GM10847 (cell line): ENCODE measurements around the gene SPAAR.

ENCODE experiments used
- POLR2A ChIP-seq: IDR thresholded peaks from 2 replicates; pipeline ENCODE4 v1.6.1; 2011; ENCODE audit not compliant: insufficient read length; ENCODE audit errors: extremely low read depth

The SPAAR gene

DNA sequence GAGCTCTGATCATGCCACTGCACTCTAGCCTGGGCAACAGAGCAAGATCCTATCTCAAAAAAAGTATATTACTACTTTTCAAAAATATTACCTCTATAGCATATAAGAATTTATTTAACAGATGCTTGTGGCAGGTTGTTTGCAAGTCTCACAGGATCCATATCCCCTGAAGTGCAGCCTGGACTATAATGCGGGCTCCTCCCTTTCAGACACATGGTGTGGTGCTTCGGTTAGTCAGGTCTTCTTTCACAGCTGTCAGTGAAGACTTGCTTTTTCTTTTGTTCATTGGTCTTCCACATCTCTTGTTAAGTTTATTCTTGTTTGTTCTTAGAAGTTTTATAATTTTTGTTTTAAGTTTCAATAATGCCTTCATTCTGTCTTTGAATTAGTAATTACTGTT, 12.7 kb upstream of the SPAAR start:
- no peak for TF ChIP-seq POLR2A

DNA sequence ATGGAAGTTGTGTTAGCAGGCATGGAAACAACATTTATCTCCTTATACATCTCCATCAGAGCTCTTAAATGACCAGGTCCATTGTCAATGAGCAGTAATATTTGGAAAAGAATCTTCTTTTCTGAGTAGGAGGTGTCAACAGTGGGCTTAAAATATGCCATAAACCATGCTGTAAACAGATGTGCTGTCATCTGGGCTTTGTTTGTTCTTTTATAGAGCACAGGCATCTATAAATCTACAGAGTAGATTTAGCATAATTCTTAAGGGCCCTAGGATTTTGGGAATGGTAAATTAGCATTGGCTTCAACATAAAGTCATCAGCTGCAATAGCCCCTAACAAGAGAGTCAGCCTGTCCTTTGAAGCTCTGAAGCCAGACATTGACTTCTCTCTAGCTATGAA, 11.0 kb upstream of the SPAAR start:
- TF ChIP-seq POLR2A: no peak

DNA sequence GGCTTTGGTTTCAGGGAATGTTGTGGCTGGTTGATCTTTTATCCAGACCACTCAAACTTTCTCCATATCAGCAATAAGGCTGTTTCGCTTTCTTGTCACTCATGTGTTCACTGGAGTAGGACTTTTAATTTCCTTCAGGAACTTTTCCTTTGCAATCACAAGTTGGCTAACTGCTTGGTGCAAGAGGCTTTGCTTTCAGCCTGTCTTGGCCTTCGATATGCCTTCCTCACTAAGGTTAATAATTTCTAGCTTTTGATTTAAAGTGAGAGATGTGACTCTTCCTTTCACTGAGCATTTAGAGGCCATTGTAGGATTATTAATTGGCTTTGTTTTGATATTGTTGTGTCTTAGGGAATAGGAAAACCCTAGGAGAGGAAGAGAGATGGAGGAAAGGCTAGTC, 10.3 kb upstream of the SPAAR start:
- no peak for TF ChIP-seq POLR2A

DNA sequence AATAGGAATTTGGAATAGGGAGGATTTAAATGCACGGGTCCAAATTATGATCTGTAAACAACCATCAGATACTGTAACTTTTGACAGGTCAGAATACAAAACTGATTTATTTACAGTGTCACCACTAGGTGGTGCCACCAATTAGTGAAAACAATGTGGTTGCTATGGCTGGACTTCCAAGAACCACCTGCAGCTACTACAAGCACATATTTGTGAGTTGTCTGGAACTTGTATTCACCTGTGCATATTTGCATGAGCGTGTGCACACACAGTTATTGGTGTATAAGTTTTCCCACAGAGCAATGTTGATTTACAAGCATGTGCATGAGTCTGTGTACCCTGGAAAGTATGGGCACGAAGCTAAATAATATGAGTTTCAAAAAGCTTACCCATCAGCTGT, 6.2 kb upstream of the SPAAR start:
- TF ChIP-seq POLR2A: no peak

DNA sequence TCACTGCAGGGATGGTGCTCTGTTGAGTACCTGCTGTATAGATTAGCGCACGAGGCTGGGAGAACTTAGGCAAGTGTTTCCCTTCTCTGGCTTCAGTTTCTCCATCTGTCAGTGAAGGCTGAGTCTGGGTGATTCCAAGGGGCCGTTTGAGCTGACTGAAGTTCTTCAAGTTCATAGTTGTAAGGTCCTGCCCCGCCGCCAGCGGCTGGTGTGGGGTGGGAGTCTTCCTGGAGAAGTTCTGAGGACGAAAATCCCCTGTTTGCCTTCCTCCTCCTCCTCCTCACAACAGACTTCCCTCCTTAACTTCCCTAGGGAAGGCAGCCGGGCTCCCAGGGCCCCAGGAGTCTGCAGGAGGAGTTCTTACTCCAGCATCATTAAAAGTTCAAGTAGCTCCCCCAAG, 5.0 kb upstream of the SPAAR start:
- no peak for TF ChIP-seq POLR2A

DNA sequence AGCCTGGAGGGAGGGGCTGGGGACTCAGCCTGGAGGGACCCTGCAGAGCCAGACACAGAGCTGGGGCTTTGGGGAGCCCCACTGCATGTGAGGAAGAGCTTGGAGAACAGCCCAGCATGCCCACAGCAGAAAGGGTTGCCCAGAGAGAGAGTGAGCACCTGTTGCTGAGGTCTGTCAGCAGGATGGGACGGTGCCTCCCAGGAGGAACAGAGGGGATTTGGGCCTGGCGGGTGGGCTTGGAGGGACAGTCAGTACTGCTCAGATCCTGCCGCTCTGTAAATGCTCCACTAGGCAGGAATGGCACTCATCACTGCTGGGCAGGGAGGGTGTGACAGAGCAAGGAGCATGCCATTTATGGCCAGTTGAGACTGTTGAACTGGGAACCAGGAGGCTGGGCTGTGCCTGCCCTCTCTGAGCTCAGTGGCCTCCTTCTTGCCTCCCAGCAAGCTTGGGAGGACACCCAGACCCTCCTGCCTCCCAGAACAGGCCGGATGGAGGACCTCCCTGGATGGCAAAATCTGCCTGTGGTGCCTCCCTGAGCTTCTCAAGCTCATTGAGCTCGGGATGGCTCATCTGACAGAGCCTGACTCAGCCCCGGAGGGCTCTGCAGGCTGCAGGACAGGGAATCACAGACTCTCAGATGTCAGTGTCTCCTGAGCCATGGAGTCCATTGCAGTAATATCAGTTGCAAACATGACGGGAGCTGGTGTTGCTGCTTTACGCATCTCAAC, 4.1 kb upstream of the SPAAR start:
- no peak for TF ChIP-seq POLR2A

DNA sequence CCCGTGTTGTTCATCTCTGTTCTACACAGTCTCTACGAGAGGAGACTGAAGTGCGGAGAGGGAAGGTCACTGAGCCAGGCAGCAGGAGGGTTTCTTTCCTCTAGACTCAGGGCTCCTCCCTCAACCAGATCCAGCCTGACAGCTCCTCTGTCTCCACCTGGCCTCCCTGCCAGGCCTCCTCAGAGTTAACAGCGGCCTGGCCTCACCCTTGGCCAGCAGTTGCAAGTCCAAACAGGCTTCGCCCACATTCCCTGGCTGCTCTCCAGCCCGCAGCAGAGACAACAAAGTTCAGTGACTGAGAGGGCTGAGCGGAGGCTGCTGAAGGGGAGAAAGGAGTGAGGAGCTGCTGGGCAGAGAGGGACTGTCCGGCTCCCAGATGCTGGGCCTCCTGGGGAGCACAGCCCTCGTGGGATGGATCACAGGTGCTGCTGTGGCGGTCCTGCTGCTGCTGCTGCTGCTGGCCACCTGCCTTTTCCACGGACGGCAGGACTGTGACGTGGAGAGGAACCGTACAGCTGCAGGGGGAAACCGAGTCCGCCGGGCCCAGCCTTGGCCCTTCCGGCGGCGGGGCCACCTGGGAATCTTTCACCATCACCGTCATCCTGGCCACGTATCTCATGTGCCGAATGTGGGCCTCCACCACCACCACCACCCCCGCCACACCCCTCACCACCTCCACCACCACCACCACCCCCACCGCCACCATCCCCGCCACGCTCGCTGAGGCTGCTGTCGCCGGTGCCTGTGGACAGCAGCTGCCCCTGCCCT, 3.2 kb upstream of the SPAAR start, which contains the start of gene HRCT1:
Gene HRCT1 (plus strand): TSS at position 291 of the 768 bp plus-strand sequence. CDS start 86 bp downstream, at position 377.
- no peak for TF ChIP-seq POLR2A

DNA sequence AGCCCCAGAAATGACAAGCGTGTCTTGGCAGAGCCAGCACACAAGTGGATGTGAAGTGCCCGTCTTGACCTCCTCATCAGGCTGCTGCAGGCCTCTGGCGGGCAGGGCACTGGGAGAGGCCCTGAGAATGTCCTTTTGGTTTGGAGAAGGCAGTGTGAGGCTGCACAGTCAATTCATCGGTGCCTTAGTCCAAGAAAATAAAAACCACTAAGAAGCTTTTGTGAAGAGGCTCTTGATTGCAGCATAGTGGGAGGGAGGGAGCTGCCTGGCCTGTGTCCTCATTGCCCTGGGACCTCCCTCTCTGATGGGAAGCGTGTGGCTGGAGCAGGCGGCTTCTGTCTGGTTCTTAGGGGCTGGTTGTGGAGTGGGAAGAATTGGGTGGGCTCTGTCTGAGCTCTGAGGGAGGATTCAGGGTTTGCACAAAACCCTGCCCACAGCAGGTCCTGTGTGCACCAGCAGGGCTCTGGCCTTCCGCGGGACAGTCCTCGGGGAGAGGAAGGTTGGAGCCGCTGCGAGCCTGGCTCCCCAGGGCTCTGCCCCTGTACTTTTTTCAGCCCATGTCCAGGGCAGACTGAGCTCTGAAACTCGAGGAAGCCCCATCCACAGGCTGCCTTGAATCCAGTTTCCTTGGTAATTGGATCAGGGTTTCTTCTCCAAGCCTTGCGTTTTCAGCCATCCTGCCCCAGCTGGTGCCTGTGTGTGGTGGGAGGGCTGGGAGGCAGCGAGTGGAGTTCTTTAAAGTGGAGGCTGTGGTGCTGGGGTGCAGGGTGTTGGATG, 2.2 kb upstream of the SPAAR start:
- TF ChIP-seq POLR2A: no peak

DNA sequence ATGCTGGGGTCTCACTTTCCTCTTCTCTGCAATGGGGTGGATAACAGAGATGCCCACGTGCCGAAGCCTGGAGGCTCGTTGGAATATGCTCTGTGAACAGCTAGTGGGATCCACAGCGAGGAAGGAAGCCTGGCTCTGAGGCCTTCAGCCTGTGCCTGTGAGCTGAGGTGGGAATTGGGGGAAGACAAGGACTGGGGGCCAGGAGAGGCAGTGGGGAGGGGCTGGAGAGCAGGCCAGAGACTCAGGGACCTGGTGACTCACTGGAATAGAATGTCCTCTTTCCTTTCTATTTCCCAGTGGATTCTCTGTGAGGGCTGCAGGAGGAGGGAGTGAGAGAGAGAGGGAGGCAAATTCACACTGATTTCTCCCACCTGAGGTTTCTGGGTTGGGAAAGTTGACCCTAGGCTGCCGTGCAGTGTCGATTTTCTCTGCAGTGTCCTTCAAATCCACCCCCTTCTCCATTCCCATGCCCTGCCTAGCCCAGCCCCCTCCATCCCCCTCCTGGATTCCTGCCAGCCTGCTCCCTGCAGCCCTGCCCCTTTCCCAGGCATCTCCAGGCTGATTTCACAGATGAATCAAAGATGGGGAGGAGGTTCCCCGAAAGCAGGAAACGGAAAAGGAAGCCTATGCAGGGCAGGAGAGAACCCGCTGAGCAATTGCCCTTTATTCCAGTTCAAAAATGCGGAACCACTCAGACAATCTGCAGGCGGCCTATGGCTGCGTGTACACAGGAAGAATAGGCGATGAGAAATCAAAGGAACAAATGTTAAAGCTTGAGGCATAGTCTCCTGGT, 1.4 kb upstream of the SPAAR start:
- TF ChIP-seq POLR2A: no peak

DNA sequence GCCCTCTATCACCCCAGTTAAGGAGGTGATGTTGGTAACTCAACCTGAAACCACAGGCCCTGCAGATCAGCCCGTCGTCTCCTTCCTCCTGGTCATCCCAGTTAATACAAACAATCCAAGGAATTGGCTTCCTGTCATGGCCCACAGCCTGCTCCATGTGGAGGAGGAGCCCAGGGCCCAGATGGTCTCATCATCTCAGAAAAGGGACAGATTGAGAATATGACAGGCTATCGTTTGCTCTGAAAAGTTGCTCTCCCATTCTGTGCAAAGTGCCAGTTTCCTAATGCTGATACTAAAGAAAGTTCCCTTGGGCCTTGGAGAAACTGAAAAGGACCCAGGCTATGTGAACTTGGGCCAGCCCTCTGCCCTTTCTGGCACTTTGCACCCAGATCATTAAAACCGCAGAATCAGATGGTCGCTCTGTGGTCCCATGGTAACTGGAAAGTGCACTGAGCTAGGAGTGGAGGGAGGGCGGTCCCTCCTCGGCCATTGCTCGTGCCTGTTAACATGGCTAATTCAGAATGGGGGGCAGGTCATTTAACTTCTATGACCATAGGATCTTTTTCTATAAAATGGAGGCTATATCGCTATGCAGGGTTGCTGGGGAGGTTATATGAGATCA, 675 bp upstream of the SPAAR start:
- no peak for TF ChIP-seq POLR2A

DNA sequence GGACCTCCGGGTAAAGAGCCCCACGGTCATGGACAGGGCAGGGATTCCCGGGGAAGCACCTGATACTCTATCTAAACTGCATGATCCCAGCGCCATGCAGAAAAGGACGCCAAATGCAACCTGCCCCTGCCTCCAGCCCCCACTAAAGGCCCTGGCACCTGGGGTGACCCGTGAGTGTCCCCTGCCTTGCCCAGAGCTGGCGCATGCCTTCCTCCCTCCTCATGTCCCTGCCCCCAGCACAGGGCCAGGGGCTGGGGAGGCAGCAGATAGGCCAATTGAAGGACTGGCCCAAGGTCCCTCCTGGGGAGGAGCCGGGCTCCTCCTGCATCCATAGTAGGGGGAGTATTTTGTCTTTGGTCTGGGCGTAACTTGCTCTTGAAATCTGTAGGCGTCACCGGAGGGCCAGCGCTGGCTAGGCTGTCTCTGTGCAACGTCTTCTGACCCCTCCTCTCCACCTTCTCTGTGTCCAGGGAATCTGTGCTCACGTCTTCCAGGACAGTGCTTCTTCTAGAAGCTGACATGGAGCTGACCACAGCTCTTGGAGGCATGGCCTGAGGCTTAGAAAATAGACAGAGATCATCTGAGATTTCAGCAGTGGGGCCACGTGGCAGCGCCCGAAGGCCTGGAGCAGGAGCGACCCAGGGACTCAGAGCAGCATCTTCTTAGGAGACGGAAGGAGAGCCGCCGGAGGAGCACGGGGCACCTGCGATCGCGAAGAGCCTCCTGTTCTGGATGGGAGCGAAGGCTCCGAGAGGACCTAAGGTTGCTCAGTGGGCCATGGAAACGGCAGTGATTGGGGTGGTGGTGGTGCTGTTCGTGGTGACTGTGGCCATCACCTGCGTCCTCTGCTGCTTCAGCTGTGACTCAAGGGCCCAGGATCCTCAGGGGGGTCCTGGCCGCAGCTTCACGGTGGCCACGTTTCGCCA, 660 bp downstream of the SPAAR start:
- no peak for TF ChIP-seq POLR2A

DNA sequence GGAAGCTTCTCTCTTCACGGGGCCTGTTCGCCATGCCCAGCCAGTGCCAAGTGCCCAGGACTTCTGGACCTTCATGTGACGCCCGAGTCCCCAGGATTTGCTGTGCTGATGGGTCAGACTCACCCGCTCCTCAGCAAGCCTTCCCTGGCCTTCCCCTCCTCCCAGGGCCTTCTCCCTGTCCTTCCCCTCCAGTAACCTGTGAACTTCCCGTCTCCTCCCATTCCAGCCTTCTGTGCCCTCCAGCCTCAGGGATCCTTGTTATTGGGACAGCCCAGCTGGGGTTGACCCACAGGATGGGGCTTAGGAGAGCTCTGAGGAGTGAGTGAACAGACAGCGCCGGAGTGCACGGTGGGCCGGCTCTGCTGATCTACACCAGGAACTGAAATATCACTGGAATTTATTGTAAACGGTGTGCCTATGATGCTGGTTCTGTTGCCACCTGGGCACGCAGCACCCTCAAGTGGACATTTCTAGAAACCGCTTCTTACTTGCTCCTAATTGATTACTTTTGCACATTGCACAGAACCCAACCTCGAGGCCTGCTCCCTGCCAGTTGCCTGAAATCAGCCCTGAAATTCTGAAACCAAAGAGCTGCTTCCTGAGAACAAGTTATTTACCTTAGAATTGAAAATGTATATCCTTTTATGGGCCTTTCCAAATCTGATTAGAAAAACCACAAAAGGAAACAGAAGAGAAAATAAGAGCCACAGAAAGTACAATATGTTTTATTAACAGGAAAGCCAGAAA, 1.5 kb downstream of the SPAAR start:
- TF ChIP-seq POLR2A: no peak

DNA sequence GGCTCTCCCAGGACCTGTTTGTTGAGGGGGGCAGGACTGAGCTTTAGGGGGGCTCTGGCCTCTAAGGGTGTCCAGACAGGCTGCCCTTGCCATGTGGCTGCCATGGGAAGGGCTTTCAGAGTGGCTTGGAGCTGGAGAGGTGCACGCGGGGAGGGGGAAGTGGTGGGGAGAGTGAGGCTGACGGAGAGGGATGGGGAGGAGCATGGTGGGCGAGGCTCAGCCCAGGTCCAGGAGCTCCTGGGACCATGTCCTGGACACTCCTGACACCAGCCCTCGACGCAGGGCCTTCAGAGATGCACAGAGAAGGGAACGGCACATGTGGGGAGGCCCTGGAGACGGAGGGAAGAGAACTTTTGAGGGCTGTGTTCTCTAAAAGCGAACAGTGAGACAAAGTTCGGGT, 2.4 kb downstream of the SPAAR start:
- TF ChIP-seq POLR2A: no peak

DNA sequence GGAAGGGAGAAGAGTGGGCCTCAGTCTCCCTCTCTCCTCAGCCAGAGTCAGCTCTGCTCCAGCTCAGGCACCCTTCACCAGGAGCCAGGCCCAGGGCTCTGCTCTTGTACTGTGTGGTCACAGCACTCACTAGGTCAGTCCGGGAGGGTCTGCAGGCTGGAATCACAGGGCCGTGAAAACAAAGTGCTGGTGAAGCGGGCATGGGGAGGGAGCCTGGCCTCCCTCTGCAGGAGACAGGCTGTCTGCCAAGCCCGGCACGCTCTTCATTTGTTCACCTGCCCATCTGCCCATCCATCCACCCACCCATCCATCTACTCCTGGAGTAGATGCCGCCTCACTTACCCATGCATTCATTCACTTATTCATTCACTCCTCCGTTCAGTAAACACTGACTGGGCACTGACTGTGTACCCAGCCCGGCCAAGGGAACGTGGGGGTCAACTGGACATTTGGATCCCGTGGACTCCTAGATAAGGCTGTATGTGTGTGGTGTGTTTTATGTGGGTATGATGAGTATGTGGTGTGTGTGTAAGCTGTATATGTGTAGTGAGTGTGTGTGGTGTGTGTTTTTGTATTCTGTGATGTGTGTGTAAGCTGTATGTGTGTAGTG, 3.6 kb downstream of the SPAAR start:
- TF ChIP-seq POLR2A: no peak
